ENCODE data around the gene AIFM2.
"Not testable (repeated sequence)": the region's sequence is repeated elsewhere in the genome, so short reads cannot be mapped to it uniquely, and the experiment has no call there.

Gene AIFM2

GRCh38 chr10:70121281-70121949, 11.2 kb downstream of the AIFM2 start:
- no peak for FAIRE-seq

- FAIRE-seq = no peak
Observed at GRCh38 chr10:70120417-70120816, 12.2 kb downstream of the AIFM2 start.

DNA sequence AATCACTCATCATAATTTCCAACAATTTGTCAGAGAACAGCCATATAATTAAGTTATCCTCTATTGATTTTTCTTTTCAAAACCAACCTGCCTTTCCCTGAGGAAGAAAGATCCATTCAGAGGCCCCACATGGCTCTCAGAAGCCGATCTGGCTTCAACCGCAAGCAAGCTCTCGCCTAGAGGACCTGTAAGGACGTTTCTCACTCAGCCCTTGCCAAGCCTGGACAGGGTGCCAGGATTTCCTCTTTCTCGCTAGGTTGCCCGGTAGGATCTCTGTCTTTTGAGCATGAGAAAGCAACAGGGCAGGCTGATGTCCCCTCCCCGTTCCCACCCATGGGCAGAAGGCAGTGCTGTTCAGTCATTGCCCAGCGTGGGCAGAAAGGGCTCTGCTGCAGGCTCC, 13.0 kb downstream of the AIFM2 start:
- no peak for FAIRE-seq

DNA sequence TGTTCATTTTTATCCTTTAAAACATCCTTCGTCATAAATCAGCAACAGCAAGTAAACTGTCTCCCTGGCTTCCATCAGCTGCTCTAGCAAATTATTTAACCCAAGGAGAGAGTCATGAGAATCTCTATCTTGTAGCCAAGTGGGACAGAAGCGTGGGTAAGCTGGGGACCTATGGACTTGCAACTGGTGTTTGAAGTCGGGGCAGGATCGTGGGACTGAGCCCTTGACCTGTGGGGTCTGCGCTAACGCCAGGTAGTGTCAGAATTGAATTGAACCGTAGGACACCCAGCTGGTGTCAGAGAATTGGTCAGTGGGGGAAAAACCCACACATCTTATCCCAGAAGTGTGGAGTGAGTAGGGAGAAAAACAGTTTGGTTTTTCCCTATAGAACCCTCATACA, 13.4 kb downstream of the AIFM2 start:
- no peak for FAIRE-seq

- FAIRE-seq = no peak
Observed at GRCh38 chr10:70118196-70118595, 14.4 kb downstream of the AIFM2 start.

GRCh38 chr10:70117646-70118045, 15.0 kb downstream of the AIFM2 start:
- FAIRE-seq = no peak

- no peak for FAIRE-seq
Observed at GRCh38 chr10:70115948-70116682, 16.5 kb downstream of the AIFM2 start.

DNA sequence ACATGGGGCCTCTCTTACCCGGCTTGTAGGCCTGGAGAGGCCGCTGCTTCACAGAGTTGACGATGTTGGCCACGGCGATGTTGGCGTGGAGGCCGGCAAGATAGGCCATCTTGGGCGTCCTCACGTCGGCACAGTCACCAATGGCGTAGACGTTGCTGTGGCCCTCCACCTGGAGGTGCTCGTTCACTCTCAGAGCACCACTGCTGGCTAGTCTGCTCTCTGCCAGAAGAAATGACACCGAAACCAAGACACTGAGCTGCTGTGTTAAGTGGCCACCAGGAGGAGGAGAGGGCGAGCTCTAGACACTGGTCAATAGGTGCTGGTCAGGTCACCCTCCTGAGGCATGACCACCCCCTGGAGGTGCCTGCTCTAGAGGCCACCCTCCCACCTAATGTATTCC, 17.7 kb downstream of the AIFM2 start:
- no peak for FAIRE-seq

GRCh38 chr10:70112071-70112470, 20.6 kb downstream of the AIFM2 start:
- no peak for FAIRE-seq

DNA sequence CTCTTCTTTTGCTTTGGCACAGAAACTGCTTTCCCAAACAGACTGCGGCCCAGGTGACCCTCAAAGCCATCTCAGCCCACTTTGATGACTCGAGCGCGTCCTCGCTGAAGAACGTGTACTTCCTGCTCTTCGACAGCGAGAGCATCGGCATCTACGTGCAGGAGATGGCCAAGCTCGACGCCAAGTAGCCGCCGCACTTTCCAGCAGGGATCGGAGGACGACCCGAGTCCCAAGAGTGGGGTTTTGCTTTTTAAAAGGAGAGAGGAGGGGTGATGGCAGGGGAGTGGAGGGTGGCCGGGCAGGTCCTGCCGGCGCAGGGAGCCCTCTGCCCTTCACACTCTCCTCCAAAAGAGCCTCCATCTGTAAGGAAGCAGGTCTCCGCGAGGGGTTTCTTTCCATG, 21.1 kb downstream of the AIFM2 start:
- no peak for FAIRE-seq

DNA sequence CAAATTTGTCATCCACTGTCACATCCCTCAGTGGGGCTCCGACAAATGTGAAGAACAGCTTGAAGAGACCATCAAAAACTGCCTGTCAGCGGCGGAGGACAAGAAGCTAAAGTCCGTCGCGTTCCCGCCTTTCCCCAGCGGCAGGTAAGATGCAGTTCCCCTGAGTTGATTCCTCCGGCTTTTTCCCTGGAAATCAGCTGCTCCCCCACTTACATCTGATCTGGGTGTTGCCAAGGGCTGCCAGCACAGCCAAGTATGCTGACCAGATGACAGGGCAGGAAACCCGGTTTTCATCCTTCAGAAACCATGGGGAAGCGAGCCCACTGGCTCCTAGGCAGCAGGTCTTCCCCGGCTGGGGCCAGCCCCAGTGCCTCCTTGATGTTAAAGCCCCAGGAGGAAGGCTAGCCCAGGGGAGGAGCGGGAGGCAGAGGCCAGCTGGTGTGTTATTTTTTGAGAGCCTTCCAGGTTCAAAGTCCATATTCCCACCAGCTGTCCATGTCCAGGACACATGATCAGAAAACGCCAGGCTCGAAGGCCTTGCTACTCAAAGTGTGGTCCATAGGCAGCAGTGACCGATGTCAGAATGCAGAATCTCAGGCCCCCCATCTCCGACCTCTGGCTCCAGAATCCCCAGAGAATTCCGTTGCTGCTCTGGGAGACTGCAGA, 23.4 kb downstream of the AIFM2 start:
- no peak for FAIRE-seq

DNA sequence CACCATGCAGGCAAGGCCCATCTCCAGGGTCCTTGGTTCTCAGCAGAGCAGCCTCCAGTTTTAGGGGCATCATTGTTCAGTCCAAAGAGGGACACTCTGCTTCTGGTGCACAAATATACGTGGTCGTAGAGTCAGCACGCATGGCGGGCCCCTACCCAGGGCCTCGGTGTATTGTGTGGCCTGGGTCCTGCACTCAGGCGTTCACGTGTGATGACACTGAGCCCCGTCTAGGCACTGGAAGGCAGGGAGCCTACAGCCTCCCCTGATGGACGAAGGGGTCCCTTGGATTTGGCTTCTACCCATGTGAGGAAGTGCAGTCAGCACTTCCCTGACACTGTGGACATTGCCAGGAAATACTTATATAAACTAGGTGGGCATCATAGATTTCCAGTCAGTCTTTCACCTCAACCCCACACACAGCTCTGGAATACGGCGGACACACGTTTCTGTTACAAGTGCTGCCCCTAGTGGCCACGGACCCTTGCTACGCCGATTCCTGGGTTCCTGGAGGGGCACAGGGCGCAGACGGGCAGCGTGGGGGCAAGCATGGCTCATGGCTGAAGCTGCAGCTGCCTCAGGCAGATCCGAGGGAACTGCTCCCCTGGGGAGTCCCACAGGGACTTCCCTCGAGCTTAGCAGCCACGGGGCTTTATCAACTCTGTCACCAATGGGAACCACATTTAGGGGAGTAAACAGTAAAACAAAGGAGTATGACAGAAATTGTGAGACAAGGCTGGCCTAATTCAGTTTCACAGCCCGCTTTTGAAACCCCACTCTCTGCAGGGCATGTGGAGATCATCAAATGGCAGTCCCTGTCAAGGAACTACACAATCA, 25.4 kb downstream of the AIFM2 start:
- FAIRE-seq = no peak

GRCh38 chr10:70101668-70102067, 31.0 kb downstream of the AIFM2 start:
- FAIRE-seq = no peak

DNA sequence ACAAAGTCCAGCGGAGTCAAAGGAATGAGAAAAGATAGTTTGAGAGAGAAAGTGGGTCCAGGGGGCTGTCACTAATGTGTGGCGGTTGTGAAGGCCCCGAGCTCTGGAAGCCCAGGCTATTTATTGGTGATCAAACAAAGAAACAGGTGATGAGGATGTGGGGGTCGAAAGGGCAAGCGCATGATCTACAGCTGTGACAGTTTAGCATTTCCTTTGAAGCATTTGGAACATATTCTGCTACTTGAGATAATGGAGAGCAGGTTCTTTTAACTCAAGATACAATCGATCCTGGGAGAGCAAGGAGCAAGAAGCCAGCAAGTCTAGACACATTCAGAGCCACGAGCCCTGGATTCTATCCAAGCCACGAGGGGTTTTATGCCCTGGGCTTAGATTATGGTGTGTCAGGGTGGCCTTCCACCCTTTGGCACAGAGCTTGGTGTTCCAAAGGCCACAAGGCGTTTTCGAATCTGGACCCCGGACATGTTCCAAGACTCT, 31.5 kb downstream of the AIFM2 start:
- not testable (repeated sequence) for FAIRE-seq

DNA sequence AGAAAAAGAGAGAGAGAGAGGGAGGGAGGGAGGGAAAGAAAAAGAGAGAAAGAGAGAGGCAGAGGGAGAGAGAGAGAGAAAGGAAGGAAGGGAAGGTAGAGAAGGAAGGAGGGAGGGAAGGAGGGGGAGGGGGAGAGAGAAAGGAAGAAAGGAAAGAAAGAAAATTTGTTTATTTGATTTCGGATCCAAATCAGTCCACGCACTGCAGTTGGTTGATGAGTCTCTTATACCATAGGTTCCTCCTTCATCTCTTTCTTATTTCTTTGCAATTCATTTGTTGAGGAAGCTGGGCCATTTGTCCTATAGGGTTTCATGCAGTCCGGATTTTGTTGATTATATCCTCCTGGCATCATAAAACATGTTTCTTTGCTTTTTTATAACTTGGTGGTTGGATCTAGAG, 34.4 kb downstream of the AIFM2 start:
- FAIRE-seq = no peak

DNA sequence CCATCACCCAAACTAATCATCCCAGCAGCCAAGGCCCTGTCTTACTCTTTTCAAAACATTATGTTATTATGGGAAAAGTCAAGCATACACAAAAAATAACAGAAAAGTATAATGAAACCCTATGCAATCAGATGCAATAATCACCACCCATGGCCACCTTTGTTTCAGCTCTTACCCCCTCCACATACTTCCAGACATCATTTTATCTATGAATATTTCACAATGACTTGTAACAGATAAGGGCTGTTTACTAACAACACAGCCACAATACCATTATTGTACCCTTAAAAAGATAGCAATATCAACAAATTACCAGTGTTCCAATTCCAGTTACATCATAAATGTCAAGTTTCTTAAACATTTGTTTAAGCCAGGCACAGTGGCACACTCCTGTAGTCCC, 35.2 kb downstream of the AIFM2 start:
- no peak for FAIRE-seq

DNA sequence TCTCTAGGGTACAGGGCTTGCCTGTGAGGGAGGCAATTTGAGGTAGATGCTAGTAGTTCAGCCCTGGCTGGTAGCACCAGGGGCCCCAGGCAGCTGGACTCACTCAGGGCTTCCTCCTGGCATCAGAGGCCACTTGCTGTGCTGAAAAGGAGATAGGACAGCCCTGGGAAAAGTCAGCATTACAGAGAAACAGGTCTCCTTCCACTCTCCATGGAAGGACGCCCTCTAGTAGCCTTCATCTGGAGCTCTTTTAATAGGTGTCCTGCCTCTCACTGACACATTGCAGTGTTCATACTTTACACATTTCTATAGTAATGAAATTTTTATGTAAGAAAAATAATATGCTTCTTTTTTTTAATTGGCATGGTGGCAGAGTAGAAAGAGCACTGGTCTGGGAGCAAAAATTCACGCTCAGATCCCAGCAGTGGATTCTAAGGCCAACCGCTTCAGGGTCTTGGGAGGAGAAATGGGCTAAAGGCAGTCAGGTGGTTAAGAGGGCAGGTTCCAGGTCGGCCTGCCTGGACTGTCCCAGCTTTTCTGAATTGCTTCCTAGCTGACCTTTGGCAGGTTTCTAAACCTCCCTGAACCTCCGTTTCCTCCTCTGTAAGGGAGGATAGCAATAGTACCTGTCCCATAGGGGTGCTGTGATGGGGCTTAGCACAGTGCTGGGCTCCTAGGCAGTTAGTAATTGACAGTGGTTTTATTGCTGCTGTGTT, 35.8 kb downstream of the AIFM2 start:
- no peak for FAIRE-seq

DNA sequence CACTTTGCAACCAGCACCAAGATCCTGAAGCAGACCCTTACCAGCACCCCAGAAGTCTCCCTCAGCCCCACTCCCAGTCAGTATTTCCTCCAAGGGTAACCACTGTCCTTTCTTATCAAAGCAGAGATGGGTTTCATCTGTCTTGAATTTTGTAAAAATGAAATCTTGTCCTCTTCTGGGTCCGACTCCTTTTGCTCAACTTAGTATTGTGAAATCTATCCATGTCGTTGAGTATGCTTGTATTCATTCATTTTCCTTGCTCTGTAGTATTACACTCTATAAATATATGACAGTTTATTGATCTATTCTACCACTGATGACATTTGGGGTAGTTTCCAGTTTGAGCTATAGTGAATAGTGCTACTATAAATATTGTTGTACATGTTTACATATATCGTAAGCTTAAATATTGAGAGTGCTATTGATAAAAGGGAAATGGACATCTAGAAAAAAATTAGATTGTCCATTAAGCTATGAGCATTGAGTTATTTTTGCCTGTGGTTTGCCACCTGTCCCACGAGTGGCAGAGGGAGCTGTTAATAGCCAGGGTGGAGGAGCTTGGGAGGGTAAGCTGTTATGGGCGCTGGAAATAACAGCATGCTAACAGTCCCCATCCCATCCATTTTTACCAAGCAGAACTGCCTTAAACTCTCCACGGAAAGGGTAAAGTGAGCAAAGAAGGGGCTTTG, 36.5 kb downstream of the AIFM2 start:
- no peak for FAIRE-seq

GRCh38 chr10:70094250-70094649, 38.4 kb downstream of the AIFM2 start:
- no peak for FAIRE-seq

DNA sequence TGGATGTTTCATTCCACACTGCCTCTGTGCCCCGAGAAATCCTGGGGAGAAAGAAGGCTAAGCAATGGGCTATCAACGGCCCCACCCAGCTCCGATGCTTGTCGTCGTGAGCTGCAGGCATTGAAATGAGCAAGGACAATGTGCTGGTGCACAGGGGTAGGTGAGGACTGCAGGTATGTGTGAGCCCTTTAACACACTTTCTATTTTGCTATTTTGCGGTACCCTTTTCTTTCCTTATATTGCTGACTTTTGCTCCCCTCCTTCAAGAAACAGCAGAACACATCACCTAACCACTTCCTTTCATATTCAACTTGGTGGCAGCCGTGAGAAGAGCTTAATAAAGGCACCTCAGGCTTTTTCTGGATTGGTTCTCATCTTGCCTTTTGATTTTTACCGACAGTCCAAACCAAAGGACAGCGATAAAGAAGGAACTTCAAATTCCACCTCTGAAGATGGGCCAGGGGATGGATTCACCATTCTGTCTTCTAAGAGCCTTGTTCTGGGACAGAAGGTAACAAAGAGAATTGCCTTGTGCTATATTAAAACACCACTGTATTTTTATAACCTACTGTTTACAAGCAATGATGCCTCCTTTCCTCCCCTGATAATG, 39.2 kb downstream of the AIFM2 start:
- no peak for FAIRE-seq

- no peak for FAIRE-seq
Observed at GRCh38 chr10:70092389-70092718, 40.3 kb downstream of the AIFM2 start.

DNA sequence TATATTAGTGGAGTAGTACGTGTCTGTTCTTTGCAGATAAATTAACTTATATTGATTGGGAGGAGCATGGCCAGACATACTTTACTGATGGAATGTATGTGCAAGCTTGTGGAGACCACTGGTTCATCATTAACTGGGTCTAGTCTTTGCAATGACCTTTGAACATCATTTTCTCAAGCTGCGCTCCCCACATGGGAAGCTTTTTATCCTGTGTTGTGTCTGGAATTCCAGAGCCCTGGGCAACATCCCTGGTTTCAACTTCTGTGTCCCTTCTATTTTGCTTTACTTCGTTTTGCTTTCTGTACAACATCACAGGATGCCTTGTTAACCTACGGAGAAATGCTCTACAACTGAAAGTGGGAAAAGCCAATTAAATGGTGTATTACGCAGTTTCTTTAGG, 41.7 kb downstream of the AIFM2 start:
- no peak for FAIRE-seq

Data from TTC549 (cell line).